ENCODE measurements around the gene PICALM.

PICALM gene

DNA sequence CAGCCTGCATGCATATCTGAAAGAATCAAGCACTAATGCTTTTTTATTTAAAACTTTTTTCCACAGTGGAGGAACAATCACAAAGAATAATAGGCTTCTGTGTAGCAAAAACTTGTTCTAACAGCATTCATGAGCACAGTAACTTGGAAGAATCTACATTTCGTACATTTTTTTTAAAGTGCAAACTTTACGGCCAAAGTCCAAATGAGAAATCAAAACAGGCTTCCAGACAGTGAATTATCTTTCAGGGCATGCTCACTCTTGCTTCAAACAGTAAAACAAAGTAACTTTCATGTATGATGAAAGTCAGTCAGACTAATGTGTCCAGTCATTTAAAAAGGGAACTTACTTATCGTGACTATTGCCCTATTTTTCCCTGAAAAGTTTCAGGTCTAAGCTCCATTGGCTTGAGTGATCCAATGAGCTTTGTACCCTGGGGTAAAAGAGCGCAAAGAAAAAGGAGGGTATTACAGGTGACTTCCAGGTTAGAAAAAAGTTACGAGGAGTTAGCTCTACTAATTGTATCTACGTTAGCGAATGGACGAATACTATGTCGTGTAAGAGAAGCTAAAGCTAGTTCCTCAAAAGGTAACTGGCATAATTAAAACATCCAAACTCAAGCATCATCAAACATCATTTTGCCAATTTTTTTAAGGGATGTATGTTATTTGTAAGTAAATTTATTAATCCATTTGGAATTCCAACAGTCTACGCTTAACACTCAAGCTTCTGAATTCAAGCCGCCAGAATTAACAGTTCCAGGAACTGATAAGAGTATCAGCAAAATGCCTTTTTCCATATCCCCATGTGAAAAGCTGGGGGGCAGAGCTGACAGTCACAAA, 1.7 kb downstream of the PICALM start:
- TF ChIP-seq, protein P1, sequence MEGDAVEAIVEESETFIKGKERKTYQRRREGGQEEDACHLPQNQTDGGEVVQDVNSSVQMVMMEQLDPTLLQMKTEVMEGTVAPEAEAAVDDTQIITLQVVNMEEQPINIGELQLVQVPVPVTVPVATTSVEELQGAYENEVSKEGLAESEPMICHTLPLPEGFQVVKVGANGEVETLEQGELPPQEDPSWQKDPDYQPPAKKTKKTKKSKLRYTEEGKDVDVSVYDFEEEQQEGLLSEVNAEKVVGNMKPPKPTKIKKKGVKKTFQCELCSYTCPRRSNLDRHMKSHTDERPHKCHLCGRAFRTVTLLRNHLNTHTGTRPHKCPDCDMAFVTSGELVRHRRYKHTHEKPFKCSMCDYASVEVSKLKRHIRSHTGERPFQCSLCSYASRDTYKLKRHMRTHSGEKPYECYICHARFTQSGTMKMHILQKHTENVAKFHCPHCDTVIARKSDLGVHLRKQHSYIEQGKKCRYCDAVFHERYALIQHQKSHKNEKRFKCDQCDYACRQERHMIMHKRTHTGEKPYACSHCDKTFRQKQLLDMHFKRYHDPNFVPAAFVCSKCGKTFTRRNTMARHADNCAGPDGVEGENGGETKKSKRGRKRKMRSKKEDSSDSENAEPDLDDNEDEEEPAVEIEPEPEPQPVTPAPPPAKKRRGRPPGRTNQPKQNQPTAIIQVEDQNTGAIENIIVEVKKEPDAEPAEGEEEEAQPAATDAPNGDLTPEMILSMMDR (IDR thresholded peaks at IDR 0.05; ENCODE audit: poor library complexity, severe bottlenecking): no peak
- H3K27me3 ChIP-seq (ENCODE audit: insufficient read depth, poor library complexity, severe bottlenecking): no peaks in the 10 kb centered on the region
- peaks cover 42% of the 10 kb centered on the region for H3K4me1 ChIP-seq (ENCODE audit: insufficient read depth, poor library complexity, severe bottlenecking)
- H3K36me3 ChIP-seq (ENCODE audit: low read depth): no peaks in the 10 kb centered on the region
- peak overlapping the region; percentile 68 for H3K4me3 ChIP-seq (ENCODE audit: severe bottlenecking)
- no peak for ATAC-seq (ENCODE audit: low read depth)
- peak overlapping the region; percentile 91 for H3K27ac ChIP-seq (ENCODE audit: poor library complexity, severe bottlenecking)
- DNase-seq (ENCODE audit: low spot score): no peak
- H3K9me3 ChIP-seq (ENCODE audit: severe bottlenecking): no peaks in the 10 kb centered on the region

- peaks cover 42% of the 10 kb centered on the region for H3K4me1 ChIP-seq (ENCODE audit: insufficient read depth, poor library complexity, severe bottlenecking)
- H3K27ac ChIP-seq (ENCODE audit: poor library complexity, severe bottlenecking): peak overlapping the region; percentile 91
Measured at GRCh38 chr11:86066657-86067008, 2.3 kb downstream of the PICALM start.

DNA sequence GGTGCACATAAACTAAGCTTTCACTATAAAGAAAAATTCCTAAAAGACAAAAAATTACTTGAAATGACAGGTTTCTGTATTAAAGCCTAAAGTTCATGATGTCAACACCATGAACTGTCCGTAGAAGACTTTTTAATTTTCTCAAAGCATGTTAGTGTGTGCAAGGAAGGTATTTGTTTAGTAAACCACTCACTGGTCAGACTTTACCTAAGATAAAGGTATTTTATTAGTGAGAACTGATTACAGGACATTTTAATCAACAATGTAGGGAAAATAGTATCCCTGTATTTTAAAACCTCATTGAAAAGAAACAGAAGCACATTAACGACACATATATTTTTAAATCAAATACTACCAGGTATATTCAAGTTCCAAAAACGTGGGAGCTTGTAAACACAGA, 2.9 kb downstream of the PICALM start:
- peak overlapping the region; percentile 68 for H3K4me3 ChIP-seq (ENCODE audit: severe bottlenecking)
- ATAC-seq (ENCODE audit: low read depth): no peak
- TF ChIP-seq, protein P1 (IDR thresholded peaks at IDR 0.05; ENCODE audit: poor library complexity, severe bottlenecking): no peak
- H3K27ac ChIP-seq (ENCODE audit: poor library complexity, severe bottlenecking): peak overlapping the region; percentile 91
- no peaks in the 10 kb centered on the region for H3K27me3 ChIP-seq (ENCODE audit: insufficient read depth, poor library complexity, severe bottlenecking)
- no peaks in the 10 kb centered on the region for H3K36me3 ChIP-seq (ENCODE audit: low read depth)
- no peaks in the 10 kb centered on the region for H3K9me3 ChIP-seq (ENCODE audit: severe bottlenecking)
- no peak for DNase-seq (ENCODE audit: low spot score)
- H3K4me1 ChIP-seq (ENCODE audit: insufficient read depth, poor library complexity, severe bottlenecking): peaks cover 42% of the 10 kb centered on the region

More at GRCh38 chr11:86066657-86067008, 2.3 kb downstream of the PICALM start:
- Histone ChIP-seq H3K4me3 (ENCODE audit: severe bottlenecking) (peak overlapping the region; percentile 68), H3K9me3 (ENCODE audit: severe bottlenecking) (no peaks in the 10 kb centered on the region), H3K27me3 (ENCODE audit: insufficient read depth, poor library complexity, severe bottlenecking) (no peaks in the 10 kb centered on the region), H3K36me3 (ENCODE audit: low read depth) (no peaks in the 10 kb centered on the region)
- DNase-seq (ENCODE audit: low spot score) (no peak), ATAC-seq (ENCODE audit: low read depth) (no peak)
- TF ChIP-seq, protein P1 (IDR thresholded peaks at IDR 0.05; ENCODE audit: poor library complexity, severe bottlenecking): no peak

GRCh38 chr11:86064220-86064803, 4.6 kb downstream of the PICALM start:
- peaks cover 31% of the 10 kb centered on the region for H3K4me1 ChIP-seq (ENCODE audit: insufficient read depth, poor library complexity, severe bottlenecking)

More at GRCh38 chr11:86064220-86064803, 4.6 kb downstream of the PICALM start:
- ATAC-seq (ENCODE audit: low read depth) (peak; percentile 37; the same call in 2 of the 3 replicates), DNase-seq (ENCODE audit: low spot score) (no peak)
- H3K9me3 ChIP-seq (ENCODE audit: severe bottlenecking): no peaks in the 10 kb centered on the region
- H3K27ac ChIP-seq (ENCODE audit: poor library complexity, severe bottlenecking): peak overlapping the region; percentile 91
- no peaks in the 10 kb centered on the region for H3K36me3 ChIP-seq (ENCODE audit: low read depth)
- no peak overlapping the region for H3K4me3 ChIP-seq (ENCODE audit: severe bottlenecking)
- H3K27me3 ChIP-seq (ENCODE audit: insufficient read depth, poor library complexity, severe bottlenecking): no peaks in the 10 kb centered on the region
- TF ChIP-seq, protein P1 (IDR thresholded peaks at IDR 0.05; ENCODE audit: poor library complexity, severe bottlenecking): no peak

All from RWPE2 (cell line).